PC-3 (cell line): ENCODE results near the gene OR2A25. TPM values are rescaled to one million over a fixed set of nuclear protein-coding genes. Genes with fewer than 3 reads are reported as not detected.

Experiments used
- ATAC-seq: fragments of 200-7000 bp; cut with Tn5 transposase; 2 replicates; pipeline ENCODE4 v1.9.1; 2020; ENCODE audit warnings: mild to moderate bottlenecking, moderate library complexity
- BruUV-seq: library from RNA; stranded (reverse); fragments of 400-500 nt; replicated peaks from 2 replicates; lab custom pipeline; 2021; lab: Mats Ljungman, UMichigan
- CTCF ChIA-PET: fragments of 300-600 bp; sonication (Branson Sonifier 250); formaldehyde crosslinking; loops from one replicate; lab custom pipeline; 2022; ENCODE audit warnings: antibody characterized with exemption; lab: Charles Lee
- POLR2A ChIA-PET: fragments of 300-600 bp; sonication (Branson Sonifier 250); formaldehyde crosslinking; loops from one replicate; lab custom pipeline; 2022; ENCODE audit warnings: antibody characterized with exemption; ENCODE audit not compliant: unreplicated experiment; lab: Charles Lee
- DNase-seq: peaks from one replicate; pipeline ENCODE4 v3.0.0-alpha.2; 2015
- H2AFZ ChIP-seq: fragments of 300-600 bp; sonication (generic); 2 replicates; pipeline ENCODE4 v1.6.0; 2016; ENCODE audit warnings: antibody characterized with exemption, low read length
- H3F3A ChIP-seq: fragments of 300-600 bp; sonication (generic); one replicate; pipeline ENCODE4 v1.6.0; 2017; ENCODE audit warnings: antibody characterized with exemption, low read length, control low read depth, mild to moderate bottlenecking; ENCODE audit not compliant: unreplicated experiment
- H3K27ac ChIP-seq: fragments of 300-600 bp; sonication (generic); 2 replicates; pipeline ENCODE4 v1.5.1; 2016; ENCODE audit warnings: mild to moderate bottlenecking, low read length
- H3K27me3 ChIP-seq: fragments of 300-600 bp; sonication (generic); 2 replicates; pipeline ENCODE4 v1.6.1; 2016; ENCODE audit warnings: low read length, mixed read lengths
- H3K36me3 ChIP-seq: fragments of 300-600 bp; sonication (generic); 2 replicates; pipeline ENCODE4 v1.6.1; 2016; ENCODE audit warnings: low read depth, mixed run types, low read length, mixed read lengths
- H3K4me1 ChIP-seq: fragments of 300-600 bp; sonication (generic); 2 replicates; pipeline ENCODE4 v1.5.1; 2016; ENCODE audit warnings: low read length; ENCODE audit not compliant: insufficient read depth
- H3K4me2 ChIP-seq: fragments of 300-600 bp; sonication (generic); 2 replicates; pipeline ENCODE4 v1.6.0; 2016; ENCODE audit warnings: low read length
- H3K4me3 ChIP-seq: fragments of 300-600 bp; sonication (generic); 2 replicates; pipeline ENCODE4 v1.5.1; 2016; ENCODE audit warnings: mild to moderate bottlenecking, low read length, mixed read lengths
- H3K79me2 ChIP-seq: fragments of 300-600 bp; sonication (generic); 2 replicates; pipeline ENCODE4 v1.6.1; 2017; ENCODE audit warnings: low read length, mixed read lengths
- H3K9ac ChIP-seq: fragments of 300-600 bp; sonication (generic); 2 replicates; pipeline ENCODE4 v1.6.0; 2016; ENCODE audit warnings: mild to moderate bottlenecking, low read length
- H3K9me2 ChIP-seq: fragments of 300-600 bp; sonication (generic); replicated peaks from 2 replicates; pipeline ENCODE4 v1.6.1; 2016; ENCODE audit warnings: mixed run types, low read length, mixed read lengths
- H3K9me3 ChIP-seq: fragments of 300-600 bp; sonication (generic); 2 replicates; pipeline ENCODE4 v1.6.1; 2016; ENCODE audit warnings: low read length, mixed read lengths
- H4K20me1 ChIP-seq: fragments of 300-600 bp; sonication (generic); 2 replicates; pipeline ENCODE4 v1.6.1; 2016; ENCODE audit warnings: low read length, mixed read lengths
- EZH2 ChIP-seq: fragments of 300-600 bp; sonication (generic); IDR thresholded peaks from one replicate; pipeline ENCODE4 v1.6.1; 2017; ENCODE audit warnings: antibody characterized with exemption, mild to moderate bottlenecking, low read length; ENCODE audit not compliant: unreplicated experiment
- EZH2phosphoT487 ChIP-seq: fragments of 300-600 bp; sonication (generic); IDR thresholded peaks from 2 replicates; pipeline ENCODE4 v1.6.1; 2018; ENCODE audit warnings: mild to moderate bottlenecking, antibody characterized with exemption, low read length, borderline replicate concordance
- intact Hi-C: fragments of 100-400 bp; cut with micrococcal nuclease; formaldehyde crosslinking; loops from 2 replicates; pipeline ENCODE4 v1.9.0; 2023
- total RNA-seq: library from RNA; depleted of rRNA; stranded (reverse); fragments of >200 nt; gene quantifications from 2 replicates; pipeline ENCODE4 v1.2.3, GENCODE V29; 2014
- TF ChIP-seq, protein P1 (sequence below): fragments of 300-600 bp; sonication (generic); conservative IDR thresholded peaks from 2 replicates; pipeline ENCODE4 v1.5.1; 2017; ENCODE audit warnings: antibody characterized with exemption, low read depth, mild to moderate bottlenecking, low read length

The OR2A25 gene
- total RNA-seq, 1 experiment from 2014 or later = not detected

DNA sequence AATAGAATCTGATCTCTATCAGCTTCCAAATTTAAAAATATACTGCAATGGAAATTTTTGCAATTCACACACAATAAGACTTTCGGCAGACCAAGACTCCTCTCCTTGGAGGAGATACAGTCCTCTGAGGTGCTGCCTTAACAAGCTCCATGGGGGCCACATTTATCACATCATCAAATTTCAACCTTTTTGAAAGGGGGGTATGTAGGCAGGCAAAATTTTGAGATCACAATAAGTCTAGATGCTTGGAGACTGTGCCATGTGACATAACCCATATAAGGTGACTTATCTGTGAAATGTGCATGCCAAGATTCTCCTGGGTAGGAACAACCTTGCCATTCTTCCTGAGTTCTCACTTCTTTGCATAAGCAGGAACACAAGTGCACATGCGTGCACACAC is 16.4 kb downstream of the OR2A25 start, which contains the start of gene OR2A12:
OR2A12 (plus strand) TSS at position 301 of the 400 bp plus-strand sequence. CDS start 8,830 bp downstream, outside the sequence.
- Histone ChIP-seq H3K27ac (no peak within 1 kb of the TSS), H3K36me3 (no peaks in the 10 kb centered on the region), H3K4me2 (no peak within 1 kb of the TSS), H3K4me3 (no peak within 1 kb of the TSS), H2AFZ (no peak within 1 kb of the TSS), H3K4me1 (no peaks in the 10 kb centered on the region), H3K9ac (no peak within 1 kb of the TSS), H3K79me2 (no peaks in the 10 kb centered on the region), H3F3A (no peaks in the 10 kb centered on the region), H3K9me2 (no peaks in the 10 kb centered on the region), H3K9me3 (no peaks in the 10 kb centered on the region), H4K20me1 (no peaks in the 10 kb centered on the region), H3K27me3 (no peaks in the 10 kb centered on the region)
- BruUV-seq = no TSS peak
- POLR2A ChIA-PET = no interaction called here
- ATAC-seq (no peak), DNase-seq (no peak)
- intact Hi-C loops = no loop called here
- TF ChIP-seq EZH2phosphoT487 = no peak
- TF ChIP-seq, protein P1, sequence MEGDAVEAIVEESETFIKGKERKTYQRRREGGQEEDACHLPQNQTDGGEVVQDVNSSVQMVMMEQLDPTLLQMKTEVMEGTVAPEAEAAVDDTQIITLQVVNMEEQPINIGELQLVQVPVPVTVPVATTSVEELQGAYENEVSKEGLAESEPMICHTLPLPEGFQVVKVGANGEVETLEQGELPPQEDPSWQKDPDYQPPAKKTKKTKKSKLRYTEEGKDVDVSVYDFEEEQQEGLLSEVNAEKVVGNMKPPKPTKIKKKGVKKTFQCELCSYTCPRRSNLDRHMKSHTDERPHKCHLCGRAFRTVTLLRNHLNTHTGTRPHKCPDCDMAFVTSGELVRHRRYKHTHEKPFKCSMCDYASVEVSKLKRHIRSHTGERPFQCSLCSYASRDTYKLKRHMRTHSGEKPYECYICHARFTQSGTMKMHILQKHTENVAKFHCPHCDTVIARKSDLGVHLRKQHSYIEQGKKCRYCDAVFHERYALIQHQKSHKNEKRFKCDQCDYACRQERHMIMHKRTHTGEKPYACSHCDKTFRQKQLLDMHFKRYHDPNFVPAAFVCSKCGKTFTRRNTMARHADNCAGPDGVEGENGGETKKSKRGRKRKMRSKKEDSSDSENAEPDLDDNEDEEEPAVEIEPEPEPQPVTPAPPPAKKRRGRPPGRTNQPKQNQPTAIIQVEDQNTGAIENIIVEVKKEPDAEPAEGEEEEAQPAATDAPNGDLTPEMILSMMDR = no peak
- TF ChIP-seq EZH2 = no peak
- CTCF ChIA-PET = no interaction called here

DNA sequence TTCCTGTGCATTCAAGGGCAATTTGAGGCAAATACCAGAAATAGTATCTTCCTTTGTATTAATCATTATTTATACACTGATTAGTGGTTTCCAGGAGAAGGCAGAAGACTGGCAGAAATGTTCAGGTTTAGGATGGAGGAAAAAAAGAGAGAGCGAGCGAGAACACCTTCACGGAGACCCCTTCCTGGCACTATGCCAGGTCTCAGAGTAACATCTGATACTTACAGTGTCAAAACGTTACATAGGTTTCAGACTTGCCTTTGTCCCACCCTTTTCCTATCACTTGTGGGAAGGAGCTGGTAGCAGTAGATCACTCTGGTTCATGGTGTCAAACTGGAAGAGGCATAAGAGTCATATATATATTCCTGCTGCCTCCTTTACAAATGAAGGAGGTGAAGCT is 17.1 kb downstream of the OR2A25 start:
- Histone ChIP-seq H3K4me2 (no peak overlapping the region), H3F3A (no peaks in the 10 kb centered on the region), H3K9me3 (no peaks in the 10 kb centered on the region), H3K27me3 (no peaks in the 10 kb centered on the region), H3K4me3 (no peak overlapping the region), H3K9me2 (no peaks in the 10 kb centered on the region), H4K20me1 (no peaks in the 10 kb centered on the region), H3K4me1 (no peaks in the 10 kb centered on the region), H3K79me2 (no peaks in the 10 kb centered on the region), H3K36me3 (no peaks in the 10 kb centered on the region), H2AFZ (no peak overlapping the region), H3K9ac (no peak overlapping the region), H3K27ac (no peak overlapping the region)
- BruUV-seq = no TSS peak
- no peak for DNase-seq
- TF ChIP-seq, protein P1 = no peak
- TF ChIP-seq EZH2 = no peak
- TF ChIP-seq EZH2phosphoT487 = no peak
- CTCF ChIA-PET = no interaction called here
- POLR2A ChIA-PET = no interaction called here
- intact Hi-C loops = no loop called here
- ATAC-seq = no peak

DNA sequence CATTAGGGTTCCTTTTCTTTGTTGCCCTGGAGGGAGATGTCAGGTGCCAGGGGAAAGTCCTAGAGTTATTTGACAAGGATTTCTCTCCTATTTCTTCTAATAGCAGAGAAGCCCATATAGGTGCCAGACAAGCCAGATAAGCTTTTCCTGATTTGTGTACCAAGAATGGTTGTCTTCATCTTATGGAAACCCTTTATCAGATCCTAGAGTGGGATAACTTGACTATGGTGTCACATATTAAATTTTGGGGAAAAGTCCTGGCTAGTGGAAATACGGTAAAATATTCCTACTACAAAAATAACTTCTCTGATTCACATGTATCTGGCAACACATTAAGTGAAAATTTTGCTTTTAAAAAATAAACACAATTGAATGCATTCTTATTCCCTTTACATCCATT is 17.6 kb downstream of the OR2A25 start:
- no peaks in the 10 kb centered on the region for H3K79me2 ChIP-seq
- no peaks in the 10 kb centered on the region for H3F3A ChIP-seq
- intact Hi-C loops = no loop called here
- no peaks in the 10 kb centered on the region for H4K20me1 ChIP-seq
- ChIA-PET POLR2A (no interaction called here), CTCF (no interaction called here)
- no peaks in the 10 kb centered on the region for H3K9me2 ChIP-seq
- no peak overlapping the region for H3K4me3 ChIP-seq
- no peak overlapping the region for H3K9ac ChIP-seq
- no peak overlapping the region for H3K27ac ChIP-seq
- ATAC-seq (no peak), DNase-seq (no peak)
- TF ChIP-seq, protein P1 = no peak
- TF ChIP-seq EZH2 = no peak
- no peak for TF ChIP-seq EZH2phosphoT487
- H3K4me1 ChIP-seq = no peaks in the 10 kb centered on the region
- H3K4me2 ChIP-seq = no peak overlapping the region
- no peaks in the 10 kb centered on the region for H3K27me3 ChIP-seq
- BruUV-seq = no TSS peak
- H2AFZ ChIP-seq = no peak overlapping the region
- H3K36me3 ChIP-seq = no peaks in the 10 kb centered on the region
- no peaks in the 10 kb centered on the region for H3K9me3 ChIP-seq
